GM12873 (cell line): ENCODE results near the gene MAB21L2.

Experiments used
- CTCF ChIP-seq: IDR thresholded peaks from 2 replicates; pipeline ENCODE4 v1.5.1; 2012; ENCODE audit warnings: low read depth, mild to moderate bottlenecking, moderate library complexity, low read length, control low read depth; ENCODE audit not compliant: insufficient read depth; ENCODE audit errors: missing control alignments

MAB21L2 gene

DNA sequence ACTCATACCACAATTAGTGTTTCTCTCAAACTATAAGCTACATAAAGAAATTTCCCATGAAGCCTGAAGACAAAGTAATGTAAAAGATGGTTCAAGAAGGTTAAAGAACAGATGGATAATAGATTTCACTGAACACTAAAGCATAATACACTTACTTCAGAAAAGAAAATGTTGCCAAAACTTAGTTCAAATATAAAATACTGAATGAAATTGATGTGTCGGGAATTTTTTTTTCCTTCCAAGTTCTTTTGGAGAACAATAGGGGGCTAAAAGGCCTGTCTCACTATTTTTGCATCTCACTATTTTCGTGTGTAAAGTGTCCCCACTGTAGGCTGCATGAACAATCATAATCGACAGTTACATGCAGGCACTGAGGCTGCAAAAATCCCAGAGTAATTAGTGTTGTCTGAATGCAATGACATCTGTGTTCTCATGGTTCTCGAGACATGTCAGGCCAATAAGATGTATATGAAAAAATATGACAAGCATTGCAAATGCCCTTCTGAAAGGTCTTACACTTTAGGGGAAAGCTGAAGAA is 11.9 kb upstream of the MAB21L2 start:
- TF ChIP-seq CTCF: no peak

- no peak for TF ChIP-seq CTCF
Measured at GRCh38 chr4:150570862-150571261, 11.1 kb upstream of the MAB21L2 start.

DNA sequence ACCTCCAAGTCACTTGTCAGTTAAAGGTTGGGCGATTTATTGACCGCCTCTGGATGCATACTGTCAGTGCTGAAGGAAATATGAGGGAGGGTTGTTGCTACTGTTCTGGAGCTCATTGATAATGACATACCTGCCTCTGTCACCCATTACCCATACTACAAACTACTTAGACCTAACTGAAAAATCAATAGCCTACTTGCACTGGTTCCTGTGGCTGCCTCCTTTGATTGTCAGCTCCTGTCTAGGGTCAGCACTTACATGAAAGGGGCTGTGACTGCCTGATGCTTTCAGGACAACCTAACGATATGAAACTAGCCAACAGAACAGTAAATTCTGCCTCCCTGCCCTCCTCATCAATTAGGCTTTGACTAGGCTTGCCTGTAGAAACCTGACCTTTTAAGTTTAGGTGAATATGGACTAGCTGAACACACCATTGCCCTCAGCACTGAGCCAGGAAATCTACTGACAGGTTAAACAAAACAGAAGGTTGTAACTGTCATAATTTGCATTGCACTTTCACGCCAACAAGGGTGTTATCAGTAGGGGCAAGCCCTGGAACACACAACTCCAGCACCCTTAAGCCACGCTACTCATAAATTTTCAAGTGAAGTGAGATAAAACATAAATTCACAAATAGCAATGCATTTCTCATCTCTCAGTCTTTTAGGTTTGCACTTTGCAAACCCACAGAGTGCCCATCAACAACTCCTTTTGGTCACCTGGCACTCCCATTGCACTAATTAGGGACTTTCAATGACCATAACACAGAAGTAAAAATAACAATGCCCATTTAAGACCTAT is 9.0 kb upstream of the MAB21L2 start:
- no peak for TF ChIP-seq CTCF

DNA sequence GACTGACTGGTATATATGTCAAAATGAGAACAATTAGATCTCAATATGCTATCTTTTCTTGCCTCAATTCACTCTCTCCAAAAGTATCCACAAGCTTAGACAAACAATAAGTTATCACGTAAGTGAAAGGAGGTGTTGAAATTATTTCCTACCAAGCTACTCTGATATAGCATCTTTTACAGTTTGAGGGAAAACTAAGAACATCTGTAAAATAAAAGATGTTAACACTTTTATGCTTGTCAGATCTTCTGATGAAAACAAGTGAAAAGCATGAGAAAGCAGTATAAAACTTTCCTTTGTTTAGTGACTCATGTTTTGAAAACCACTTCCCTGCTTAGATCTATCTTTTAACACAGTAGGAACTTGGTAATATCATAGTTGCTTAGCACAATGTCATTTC is 8.4 kb upstream of the MAB21L2 start:
- TF ChIP-seq CTCF: no peak

DNA sequence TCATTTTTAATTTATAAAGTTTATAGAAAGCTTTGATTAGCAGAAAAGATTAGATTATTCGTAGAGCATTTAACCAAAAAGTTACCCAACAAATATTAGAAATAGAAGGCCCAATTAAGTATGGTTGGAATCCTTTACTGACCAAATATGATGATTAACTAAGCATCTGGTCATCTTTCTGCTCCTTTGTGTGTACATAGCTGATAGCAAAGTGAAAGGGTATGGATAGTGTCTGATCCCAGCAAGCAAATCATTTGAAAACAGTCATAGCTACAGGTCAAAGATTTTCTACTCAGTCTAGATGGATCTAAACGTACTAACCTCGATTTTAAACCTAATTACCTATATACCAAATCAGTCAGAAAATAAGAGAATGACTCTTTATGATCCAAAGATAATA is 7.3 kb upstream of the MAB21L2 start:
- TF ChIP-seq CTCF: no peak

- no peak for TF ChIP-seq CTCF
Measured at GRCh38 chr4:150577796-150578195, 4.2 kb upstream of the MAB21L2 start.

DNA sequence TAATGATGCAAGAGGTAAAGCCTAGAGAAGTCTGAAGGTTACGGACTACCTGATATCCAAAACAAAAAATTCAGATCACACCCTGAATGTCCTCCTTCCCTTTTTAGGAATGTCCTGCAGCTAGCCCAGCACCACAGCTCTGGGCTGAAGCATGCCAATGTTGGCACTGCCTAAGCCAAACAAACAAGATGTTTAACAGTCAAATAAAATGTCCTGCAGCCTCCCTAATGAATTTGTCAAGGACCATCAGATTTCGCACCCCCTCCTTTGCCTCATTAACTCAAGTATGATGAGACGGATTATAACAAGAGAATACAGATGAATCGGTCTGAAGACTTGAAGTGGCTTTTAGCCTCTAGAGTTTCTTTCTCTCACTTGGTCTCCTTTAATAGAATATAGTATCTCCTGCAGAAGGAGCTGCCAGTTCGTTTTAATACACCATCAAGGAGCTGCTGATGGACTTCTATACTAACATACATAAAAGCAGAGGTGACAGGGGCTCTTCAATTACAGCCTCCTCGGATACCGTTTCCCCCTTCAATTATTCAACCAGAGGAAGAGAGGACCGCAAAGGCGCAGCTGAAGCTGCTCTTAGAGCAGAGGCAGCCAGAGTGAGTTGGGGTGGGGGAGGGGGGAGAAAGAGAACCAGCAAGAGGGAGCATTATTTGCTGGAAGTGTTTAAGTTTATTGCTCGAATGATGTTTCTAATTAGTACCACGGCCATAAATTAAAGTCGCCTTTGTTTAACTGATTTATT is 3.0 kb upstream of the MAB21L2 start:
- no peak for TF ChIP-seq CTCF
